ENCODE data around the gene SMIM35.

DNA sequence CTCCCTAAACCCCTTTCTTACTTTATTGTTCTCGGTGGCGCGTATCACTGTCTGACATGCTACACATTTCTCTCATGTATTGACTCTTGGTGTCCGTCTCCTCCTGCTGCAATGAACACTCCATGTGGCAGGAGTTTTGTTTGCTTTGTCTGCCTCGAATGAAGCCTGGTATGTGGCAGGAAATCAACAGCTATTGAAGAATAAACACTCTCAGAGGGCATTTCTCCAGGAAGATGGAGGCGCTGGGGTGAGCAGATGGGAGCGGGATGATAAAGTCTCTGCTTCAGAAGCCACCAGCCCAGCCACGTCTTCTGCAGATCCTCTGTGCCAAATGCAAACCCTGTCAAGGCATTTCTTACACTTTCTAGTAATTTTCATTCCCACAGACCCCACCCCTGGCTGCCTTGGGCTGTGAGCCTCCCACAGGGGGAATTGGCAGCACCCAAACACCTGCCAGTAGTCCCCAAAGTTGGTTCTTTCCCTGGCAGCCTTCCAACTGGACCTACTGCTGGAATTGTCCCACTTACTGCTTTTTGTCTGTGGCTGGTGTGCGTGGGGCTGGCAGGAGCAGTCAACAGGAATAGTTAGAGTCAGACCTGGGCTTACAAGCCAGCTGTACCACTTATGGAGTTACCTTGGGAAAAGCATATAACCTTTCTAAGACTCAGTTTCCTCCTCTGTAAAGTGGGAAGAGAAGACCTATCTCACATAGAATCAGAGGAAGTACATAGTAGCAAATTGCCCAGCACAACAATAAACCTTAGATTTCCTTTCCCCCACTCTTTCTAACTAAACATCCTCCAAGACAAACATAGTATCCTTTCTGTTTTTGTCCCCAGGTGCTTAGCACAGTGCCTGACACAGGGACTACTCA is 113.9 kb downstream of the SMIM35 start:
- TF ChIP-seq, protein P1, sequence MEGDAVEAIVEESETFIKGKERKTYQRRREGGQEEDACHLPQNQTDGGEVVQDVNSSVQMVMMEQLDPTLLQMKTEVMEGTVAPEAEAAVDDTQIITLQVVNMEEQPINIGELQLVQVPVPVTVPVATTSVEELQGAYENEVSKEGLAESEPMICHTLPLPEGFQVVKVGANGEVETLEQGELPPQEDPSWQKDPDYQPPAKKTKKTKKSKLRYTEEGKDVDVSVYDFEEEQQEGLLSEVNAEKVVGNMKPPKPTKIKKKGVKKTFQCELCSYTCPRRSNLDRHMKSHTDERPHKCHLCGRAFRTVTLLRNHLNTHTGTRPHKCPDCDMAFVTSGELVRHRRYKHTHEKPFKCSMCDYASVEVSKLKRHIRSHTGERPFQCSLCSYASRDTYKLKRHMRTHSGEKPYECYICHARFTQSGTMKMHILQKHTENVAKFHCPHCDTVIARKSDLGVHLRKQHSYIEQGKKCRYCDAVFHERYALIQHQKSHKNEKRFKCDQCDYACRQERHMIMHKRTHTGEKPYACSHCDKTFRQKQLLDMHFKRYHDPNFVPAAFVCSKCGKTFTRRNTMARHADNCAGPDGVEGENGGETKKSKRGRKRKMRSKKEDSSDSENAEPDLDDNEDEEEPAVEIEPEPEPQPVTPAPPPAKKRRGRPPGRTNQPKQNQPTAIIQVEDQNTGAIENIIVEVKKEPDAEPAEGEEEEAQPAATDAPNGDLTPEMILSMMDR (IDR thresholded peaks at IDR 0.05 in 4 of 5, conservative IDR thresholded peaks at IDR 0.05 in 1 of 5), result no peak
- no peak for TF ChIP-seq POLR2A (IDR thresholded peaks at IDR 0.05)

Data from gastrocnemius medialis (tissue), 4 donors.